ENCODE measurements around the gene C1QTNF6.

The C1QTNF6 gene

GRCh38 chr22:37229805-37230672, 42.0 kb upstream of the C1QTNF6 start:
- H3K4me3 ChIP-seq (ENCODE audit: low read depth, low read length), result no peak overlapping the region
- no peaks in the 10 kb centered on the region for H3K36me3 ChIP-seq (ENCODE audit: control insufficient read depth, insufficient read depth, low read length)
- H3K9ac ChIP-seq (ENCODE audit: low read length), result no peak overlapping the region
- H3K9me3 ChIP-seq (ENCODE audit: control insufficient read depth, insufficient read depth, low read depth, low read length), result no peaks in the 10 kb centered on the region
- H3K4me1 ChIP-seq (ENCODE audit: control insufficient read depth, insufficient read depth, low read length), result peaks cover 3% of the 10 kb centered on the region; the same call in 1 of the 2 replicates
- H3K27ac ChIP-seq (ENCODE audit: low read depth, low read length), result no peak overlapping the region
- no peaks in the 10 kb centered on the region for H3K27me3 ChIP-seq (ENCODE audit: control insufficient read depth, insufficient read depth, low read length)

- Histone ChIP-seq H3K9me3 (ENCODE audit: control insufficient read depth, insufficient read depth, low read depth, low read length) (no peaks in the 10 kb centered on the region), H3K4me1 (ENCODE audit: control insufficient read depth, insufficient read depth, low read length) (no peaks in the 10 kb centered on the region; the same call in 1 of the 2 replicates), H3K27me3 (ENCODE audit: control insufficient read depth, insufficient read depth, low read length) (no peaks in the 10 kb centered on the region), H3K9ac (ENCODE audit: low read length) (no peak overlapping the region), H3K4me3 (ENCODE audit: low read depth, low read length) (no peak overlapping the region), H3K27ac (ENCODE audit: low read depth, low read length) (no peak overlapping the region), H3K36me3 (ENCODE audit: control insufficient read depth, insufficient read depth, low read length) (no peaks in the 10 kb centered on the region)
Observed at GRCh38 chr22:37229012-37229804, 41.2 kb upstream of the C1QTNF6 start.

DNA sequence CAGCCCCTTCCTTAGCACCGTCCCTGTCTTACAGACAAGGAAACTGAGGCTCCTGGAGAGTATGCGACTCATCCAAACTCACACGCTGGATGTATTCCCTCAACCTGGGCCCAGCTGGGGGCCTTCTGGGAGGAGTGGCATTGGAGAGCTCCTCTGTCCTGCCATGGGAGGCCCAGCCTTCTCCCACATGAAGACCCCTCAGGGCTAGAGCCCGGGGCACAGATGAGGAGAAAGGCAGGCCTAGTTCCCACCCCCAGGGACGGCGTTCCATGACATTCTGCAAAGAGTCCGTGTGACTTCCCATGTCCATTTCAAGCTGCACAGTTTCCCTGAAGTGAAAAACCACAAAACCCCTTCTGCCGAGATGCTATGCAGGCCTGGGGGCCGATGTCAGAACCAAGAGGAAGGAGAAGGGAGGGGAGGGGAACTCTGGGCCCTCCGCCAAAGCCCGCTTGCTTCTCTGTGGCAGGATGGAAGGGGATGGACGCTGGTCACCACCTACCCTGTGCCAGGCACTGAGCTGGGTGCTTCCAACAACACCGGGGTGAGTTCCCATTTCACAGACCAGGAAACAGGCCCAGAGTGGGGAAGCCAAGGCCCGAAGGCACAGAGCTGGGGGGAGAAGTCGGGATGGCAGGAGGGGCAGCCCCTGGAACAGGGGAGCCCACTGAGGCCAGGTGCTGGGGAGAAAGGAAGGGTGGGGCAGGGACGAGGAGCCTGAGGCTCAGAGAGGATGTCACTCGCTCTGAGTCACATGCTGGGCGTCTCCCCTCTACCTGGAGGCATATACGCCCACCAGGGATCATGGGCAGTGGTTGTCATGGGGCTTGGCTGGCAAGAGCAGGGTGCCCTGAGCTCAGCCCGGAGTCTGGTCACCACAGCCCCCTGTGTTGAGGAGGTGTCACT, 40.3 kb upstream of the C1QTNF6 start:
- Histone ChIP-seq H3K9me3 (ENCODE audit: control insufficient read depth, insufficient read depth, low read depth, low read length) (no peaks in the 10 kb centered on the region), H3K4me1 (ENCODE audit: control insufficient read depth, insufficient read depth, low read length) (no peaks in the 10 kb centered on the region; the same call in 1 of the 2 replicates), H3K9ac (ENCODE audit: low read length) (no peak overlapping the region), H3K36me3 (ENCODE audit: control insufficient read depth, insufficient read depth, low read length) (no peaks in the 10 kb centered on the region), H3K27me3 (ENCODE audit: control insufficient read depth, insufficient read depth, low read length) (no peaks in the 10 kb centered on the region), H3K4me3 (ENCODE audit: low read depth, low read length) (no peak overlapping the region), H3K27ac (ENCODE audit: low read depth, low read length) (no peak overlapping the region)

DNA sequence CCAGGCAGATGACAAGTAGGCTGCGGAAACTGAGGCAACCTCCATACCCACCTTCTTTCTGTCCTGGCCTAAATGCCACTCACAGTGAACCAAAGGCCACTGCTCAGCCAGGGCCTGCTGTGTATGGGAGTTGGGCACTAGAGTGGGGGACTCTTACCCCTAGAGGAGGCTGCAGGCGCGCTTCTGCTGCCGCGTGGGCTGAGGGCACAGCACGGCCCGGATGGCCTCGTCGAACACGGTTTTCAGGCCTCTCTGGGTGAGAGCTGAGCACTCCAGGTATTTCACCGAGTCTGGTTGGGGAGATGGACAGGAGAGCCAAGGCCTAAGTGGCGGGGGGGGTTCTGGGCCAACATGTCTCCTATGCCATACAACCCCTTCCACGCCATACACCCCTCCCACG, 38.5 kb upstream of the C1QTNF6 start:
- Histone ChIP-seq H3K36me3 (ENCODE audit: control insufficient read depth, insufficient read depth, low read length) (no peaks in the 10 kb centered on the region), H3K4me1 (ENCODE audit: control insufficient read depth, insufficient read depth, low read length) (no peaks in the 10 kb centered on the region; the same call in 1 of the 2 replicates), H3K4me3 (ENCODE audit: low read depth, low read length) (no peak overlapping the region), H3K27ac (ENCODE audit: low read depth, low read length) (no peak overlapping the region), H3K27me3 (ENCODE audit: control insufficient read depth, insufficient read depth, low read length) (no peaks in the 10 kb centered on the region), H3K9ac (ENCODE audit: low read length) (no peak overlapping the region), H3K9me3 (ENCODE audit: control insufficient read depth, insufficient read depth, low read depth, low read length) (0 out of 2 replicates have a peak, but pooled peaks cover 2% of the 10 kb centered on the region)

DNA sequence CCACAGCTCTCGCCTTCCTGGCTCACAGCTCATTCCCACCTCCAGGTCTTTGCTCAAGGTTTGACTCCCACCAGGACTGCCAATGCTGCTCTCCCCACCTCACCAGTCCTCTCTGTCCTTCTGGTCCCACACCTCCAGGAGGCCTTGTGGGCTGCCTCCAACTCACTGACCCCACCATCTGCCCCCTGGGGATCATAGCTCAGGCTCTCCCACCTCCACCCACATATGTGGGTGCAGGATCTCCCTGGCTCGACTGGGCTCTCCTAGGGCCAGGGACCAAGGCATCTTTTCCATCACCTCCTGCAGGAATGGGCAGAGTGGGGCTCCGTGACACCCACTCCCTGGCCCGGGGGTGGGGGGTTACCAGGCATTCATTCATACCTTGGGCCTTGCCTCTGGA, 38.0 kb upstream of the C1QTNF6 start:
- H3K36me3 ChIP-seq (ENCODE audit: control insufficient read depth, insufficient read depth, low read length), result no peaks in the 10 kb centered on the region
- no peaks in the 10 kb centered on the region; the same call in 1 of the 2 replicates for H3K4me1 ChIP-seq (ENCODE audit: control insufficient read depth, insufficient read depth, low read length)
- no peak overlapping the region for H3K4me3 ChIP-seq (ENCODE audit: low read depth, low read length)
- H3K9ac ChIP-seq (ENCODE audit: low read length), result no peak overlapping the region
- no peaks in the 10 kb centered on the region for H3K27me3 ChIP-seq (ENCODE audit: control insufficient read depth, insufficient read depth, low read length)
- 0 out of 2 replicates have a peak, but pooled peaks cover 4% of the 10 kb centered on the region for H3K9me3 ChIP-seq (ENCODE audit: control insufficient read depth, insufficient read depth, low read depth, low read length)
- no peak overlapping the region for H3K27ac ChIP-seq (ENCODE audit: low read depth, low read length)

GRCh38 chr22:37225481-37225880, 37.4 kb upstream of the C1QTNF6 start:
- no peak overlapping the region for H3K4me3 ChIP-seq (ENCODE audit: low read depth, low read length)
- no peaks in the 10 kb centered on the region for H3K36me3 ChIP-seq (ENCODE audit: control insufficient read depth, insufficient read depth, low read length)
- no peaks in the 10 kb centered on the region for H3K27me3 ChIP-seq (ENCODE audit: control insufficient read depth, insufficient read depth, low read length)
- H3K9ac ChIP-seq (ENCODE audit: low read length), result no peak overlapping the region
- H3K27ac ChIP-seq (ENCODE audit: low read depth, low read length), result no peak overlapping the region
- peaks cover 3% of the 10 kb centered on the region; the same call in 1 of the 2 replicates for H3K4me1 ChIP-seq (ENCODE audit: control insufficient read depth, insufficient read depth, low read length)
- H3K9me3 ChIP-seq (ENCODE audit: control insufficient read depth, insufficient read depth, low read depth, low read length), result 0 out of 2 replicates have a peak, but pooled peaks cover 4% of the 10 kb centered on the region

DNA sequence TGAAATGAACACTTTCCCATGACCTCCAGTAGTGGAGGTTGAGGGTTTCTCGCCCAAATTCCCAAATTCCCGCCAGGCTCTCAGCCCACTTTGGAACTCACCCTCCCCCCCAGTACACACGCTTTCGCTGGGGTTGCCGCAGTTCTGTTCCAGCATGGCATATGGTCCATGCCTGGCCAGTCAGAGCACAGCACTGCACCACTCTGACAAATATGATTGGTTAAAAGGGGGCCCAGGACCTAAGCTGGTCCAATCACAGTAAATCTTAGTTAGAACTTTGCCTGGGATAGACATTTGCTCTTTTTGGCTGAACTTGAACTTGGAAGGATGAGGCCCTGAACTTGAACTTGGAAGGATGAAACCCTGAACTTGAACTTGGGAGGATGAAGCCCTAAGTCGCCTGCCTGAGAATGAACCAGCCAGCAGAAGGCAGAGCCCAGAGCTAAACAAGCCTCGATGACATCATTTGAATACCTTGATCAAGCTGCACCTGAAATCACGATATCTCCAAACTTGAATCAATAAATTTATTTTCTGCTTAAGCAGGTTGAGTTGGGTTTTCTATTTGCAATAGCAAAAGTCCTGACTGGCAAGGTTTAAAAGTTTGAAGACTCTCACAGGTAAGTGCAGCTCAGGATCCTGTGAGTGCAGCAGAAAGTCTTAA, 36.8 kb upstream of the C1QTNF6 start:
- Histone ChIP-seq H3K9me3 (ENCODE audit: control insufficient read depth, insufficient read depth, low read depth, low read length) (0 out of 2 replicates have a peak, but pooled peaks cover 4% of the 10 kb centered on the region), H3K4me3 (ENCODE audit: low read depth, low read length) (no peak overlapping the region), H3K36me3 (ENCODE audit: control insufficient read depth, insufficient read depth, low read length) (no peaks in the 10 kb centered on the region), H3K27me3 (ENCODE audit: control insufficient read depth, insufficient read depth, low read length) (no peaks in the 10 kb centered on the region), H3K9ac (ENCODE audit: low read length) (no peak overlapping the region), H3K27ac (ENCODE audit: low read depth, low read length) (no peak overlapping the region), H3K4me1 (ENCODE audit: control insufficient read depth, insufficient read depth, low read length) (peaks cover 3% of the 10 kb centered on the region; the same call in 1 of the 2 replicates)

DNA sequence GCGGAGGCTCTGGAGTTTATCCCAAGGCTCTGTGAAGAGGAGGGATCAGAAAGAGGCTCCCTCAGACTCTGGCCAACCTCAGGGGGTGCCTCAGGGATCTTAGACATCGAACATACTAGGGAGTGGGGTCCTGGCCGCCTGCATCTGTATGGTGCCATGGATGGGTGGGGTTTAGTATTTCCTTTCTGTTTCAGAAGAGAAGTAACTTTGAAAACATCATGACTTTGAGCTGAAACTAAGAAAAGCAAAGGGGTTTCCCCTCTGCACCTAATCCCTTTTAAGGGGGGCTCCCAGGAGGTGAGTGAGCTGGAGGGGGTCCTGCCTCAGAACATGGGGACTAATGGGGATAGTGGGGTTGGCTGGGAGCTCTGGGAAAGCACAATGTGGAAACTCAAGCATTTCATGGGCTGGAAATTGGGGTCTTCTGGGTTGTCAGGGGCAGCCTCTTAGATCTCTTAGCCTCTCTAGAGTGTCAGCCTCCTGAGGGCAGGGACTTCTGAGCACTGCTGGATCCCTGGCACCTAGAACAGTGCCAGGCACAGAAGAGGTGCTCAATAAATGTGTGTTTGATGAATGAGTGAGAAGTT, 36.0 kb upstream of the C1QTNF6 start:
- Histone ChIP-seq H3K9ac (ENCODE audit: low read length) (no peak overlapping the region), H3K27me3 (ENCODE audit: control insufficient read depth, insufficient read depth, low read length) (no peaks in the 10 kb centered on the region), H3K9me3 (ENCODE audit: control insufficient read depth, insufficient read depth, low read depth, low read length) (0 out of 2 replicates have a peak, but pooled peaks cover 4% of the 10 kb centered on the region), H3K4me1 (ENCODE audit: control insufficient read depth, insufficient read depth, low read length) (0 out of 2 replicates have a peak, but pooled peaks cover 3% of the 10 kb centered on the region), H3K36me3 (ENCODE audit: control insufficient read depth, insufficient read depth, low read length) (no peaks in the 10 kb centered on the region), H3K27ac (ENCODE audit: low read depth, low read length) (no peak overlapping the region), H3K4me3 (ENCODE audit: low read depth, low read length) (no peak overlapping the region)

GRCh38 chr22:37222440-37222971, 34.5 kb upstream of the C1QTNF6 start:
- Histone ChIP-seq H3K27ac (ENCODE audit: low read depth, low read length) (no peak overlapping the region), H3K36me3 (ENCODE audit: control insufficient read depth, insufficient read depth, low read length) (no peaks in the 10 kb centered on the region), H3K4me3 (ENCODE audit: low read depth, low read length) (no peak overlapping the region), H3K4me1 (ENCODE audit: control insufficient read depth, insufficient read depth, low read length) (0 out of 2 replicates have a peak, but pooled peaks cover 3% of the 10 kb centered on the region), H3K27me3 (ENCODE audit: control insufficient read depth, insufficient read depth, low read length) (peaks cover 5% of the 10 kb centered on the region; the same call in 1 of the 2 replicates), H3K9me3 (ENCODE audit: control insufficient read depth, insufficient read depth, low read depth, low read length) (0 out of 2 replicates have a peak, but pooled peaks cover 4% of the 10 kb centered on the region), H3K9ac (ENCODE audit: low read length) (no peak overlapping the region)

All from HUES6 (cell line).